ENCODE data around the gene CDK8. TPM values are rescaled to one million over a fixed set of nuclear protein-coding genes. Genes with fewer than 3 reads are reported as not detected.

CDK8 gene
- total RNA-seq, 5 donors from 2014 or later (not counting 1 experiment from before 2014, with no cell fraction given), result 9.2 to 13.5 (median 12.1) TPM

- H3K27me3 Mint-ChIP-seq, result peaks cover 46 to 47% of the 10 kb centered on the region in 2 donors
- H3K36me3 Mint-ChIP-seq, result no peaks in the 10 kb centered on the region
- ChIA-PET POLR2A (no interaction called here), CTCF (no interaction called here)
- Histone ChIP-seq H3K36me3 (ENCODE audit: control insufficient read depth in 2 of 2, extremely low read depth in 1 of 2, insufficient read depth in 1 of 2, low read length in 1 of 2) (no peaks in the 10 kb centered on the region), H3K9me3 (no peaks in the 10 kb centered on the region), H3K27me3 (replicated peaks in 1 of 2; ENCODE audit: control insufficient read depth in 2 of 2, extremely low read depth in 1 of 2, insufficient read depth in 2 of 2, low read length in 1 of 2) (peaks cover 0 to 17% of the 10 kb centered on the region in 2 experiments), H3K4me1 (ENCODE audit: control insufficient read depth in 1 of 2, extremely low read depth in 1 of 2, insufficient read depth in 2 of 2, low read length in 2 of 2) (no peaks in the 10 kb centered on the region), H3K4me3 (ENCODE audit: control insufficient read depth in 1 of 2, extremely low read depth in 1 of 2, low read length in 1 of 2) (no peak overlapping the region), H3K27ac (ENCODE audit: low read length) (no peak overlapping the region)
- peaks cover 4 to 10% (median 8%) of the 10 kb centered on the region in 3 donors for H3K9me3 Mint-ChIP-seq
- ATAC-seq (replicated peaks in 1 of 4) (no peak), DNase-seq (no peak)
- H3K4me3 Mint-ChIP-seq, result no peak overlapping the region
- no CpG with 5 or more reads among the region's 2 CpGs for WGBS (ENCODE audit: insufficient coverage)
- no peak overlapping the region for H3K27ac Mint-ChIP-seq
- no peaks in the 10 kb centered on the region for H3K4me1 Mint-ChIP-seq
Measured at GRCh38 chr13:26448032-26448431, 194.1 kb downstream of the CDK8 start.

GRCh38 chr13:26449063-26449848 lies 195.3 kb downstream of the CDK8 start:
- no peak overlapping the region for H3K4me3 ChIP-seq (ENCODE audit: control insufficient read depth in 1 of 2, extremely low read depth in 1 of 2, low read length in 1 of 2)
- whole genome bisulfite sequencing (ENCODE audit: insufficient coverage), result 20% methylated on average over 1 of the region's 2 CpGs
- no peak overlapping the region for H3K27ac Mint-ChIP-seq
- H3K4me3 Mint-ChIP-seq, result no peak overlapping the region
- no peaks in the 10 kb centered on the region for H3K36me3 Mint-ChIP-seq
- no peak overlapping the region for H3K27ac ChIP-seq (ENCODE audit: low read length)
- DNase-seq (no peak), ATAC-seq (replicated peaks in 1 of 4) (no peak)
- H3K27me3 ChIP-seq (replicated peaks in 1 of 2; ENCODE audit: control insufficient read depth in 2 of 2, extremely low read depth in 1 of 2, insufficient read depth in 2 of 2, low read length in 1 of 2), result peaks cover 0 to 13% of the 10 kb centered on the region in 2 experiments
- ChIA-PET CTCF (no interaction called here), POLR2A (no interaction called here)
- no peaks in the 10 kb centered on the region for H3K9me3 ChIP-seq
- H3K9me3 Mint-ChIP-seq, result peaks cover 4 to 10% (median 8%) of the 10 kb centered on the region in 3 donors
- H3K36me3 ChIP-seq (ENCODE audit: control insufficient read depth in 2 of 2, extremely low read depth in 1 of 2, insufficient read depth in 1 of 2, low read length in 1 of 2), result no peaks in the 10 kb centered on the region
- no peaks in the 10 kb centered on the region for H3K4me1 ChIP-seq (ENCODE audit: control insufficient read depth in 1 of 2, extremely low read depth in 1 of 2, insufficient read depth in 2 of 2, low read length in 2 of 2)
- peaks cover 42 to 46% of the 10 kb centered on the region in 2 donors for H3K27me3 Mint-ChIP-seq
- H3K4me1 Mint-ChIP-seq, result no peaks in the 10 kb centered on the region

Other genes starting within 250 kb of the CDK8 start
- 1 to 10 TPM in 2 of 5 donors, under 1 TPM in 3; 0.18 to 2.0 (median 0.47) TPM for gene SHISA2, start 202.1 kb upstream of the CDK8 start, total RNA-seq
- 10 to 100 TPM; 35.7 to 45.0 (median 43.6) TPM for gene RNF6, start 31.8 kb upstream of the CDK8 start, total RNA-seq

Data from T-cell (primary cell).